H9 (cell line): Measurements from ENCODE around the gene NF1. TPM values are rescaled to one million over a fixed set of nuclear protein-coding genes. Genes with fewer than 3 reads are reported as not detected.

Source experiments
- DNase-seq: peaks from one replicate; pipeline ENCODE4 v3.0.0-alpha.2; 2017
- H2AFZ ChIP-seq: one replicate; pipeline ENCODE4 v1.6.1; 2013; ENCODE audit warnings: mild to moderate bottlenecking, low read length, control low read depth, moderate library complexity
- H2AK5ac ChIP-seq: 2 replicates; pipeline ENCODE4 v1.6.1; 2013; ENCODE audit warnings: low read length, control low read depth, mixed read lengths; ENCODE audit not compliant: insufficient read length
- H2BK120ac ChIP-seq: one replicate; pipeline ENCODE4 v1.6.1; 2013; ENCODE audit warnings: low read depth, mild to moderate bottlenecking, low read length, control low read depth, inconsistent platforms; ENCODE audit not compliant: poor library complexity, severe bottlenecking
- H2BK12ac ChIP-seq: 2 replicates; pipeline ENCODE4 v1.6.1; 2013; ENCODE audit warnings: low read length, control low read depth, mixed read lengths, low read depth; ENCODE audit not compliant: insufficient read length
- H2BK15ac ChIP-seq: 2 replicates; pipeline ENCODE4 v1.6.1; 2013; ENCODE audit warnings: low read depth, low read length, control low read depth
- H2BK20ac ChIP-seq: one replicate; pipeline ENCODE4 v1.6.1; 2013; ENCODE audit warnings: low read depth, mild to moderate bottlenecking, low read length, control low read depth, inconsistent platforms; ENCODE audit not compliant: poor library complexity, severe bottlenecking
- H2BK5ac ChIP-seq: 2 replicates; pipeline ENCODE4 v1.6.1; 2013; ENCODE audit warnings: low read length, control low read depth, mixed read lengths; ENCODE audit not compliant: insufficient read length
- H3K14ac ChIP-seq: 2 replicates; pipeline ENCODE4 v1.6.1; 2013; ENCODE audit warnings: low read length, control low read depth; ENCODE audit not compliant: insufficient read depth
- H3K18ac ChIP-seq: 2 replicates; pipeline ENCODE4 v1.6.1; 2013; ENCODE audit warnings: low read depth, mild to moderate bottlenecking, mixed read lengths, low read length, control low read depth; ENCODE audit not compliant: insufficient read length
- H3K23ac ChIP-seq: 2 replicates; pipeline ENCODE4 v1.6.1; 2013; ENCODE audit warnings: low read length, control low read depth, mixed read lengths, low read depth; ENCODE audit not compliant: insufficient read length
- H3K23me2 ChIP-seq: 2 replicates; pipeline ENCODE4 v1.6.1; 2013; ENCODE audit warnings: low read depth, mild to moderate bottlenecking, mixed read lengths, low read length, control low read depth; ENCODE audit not compliant: insufficient read length, poor library complexity, severe bottlenecking
- H3K27ac ChIP-seq: 2 replicates; pipeline ENCODE4 v1.5.1; 2013; ENCODE audit warnings: low read length, control low read depth, mixed read lengths, low read depth; ENCODE audit not compliant: insufficient read length
- H3K27me3 ChIP-seq: 2 replicates; pipeline ENCODE4 v1.6.1; 2013; ENCODE audit warnings: low read length, control low read depth, inconsistent platforms; ENCODE audit not compliant: insufficient read depth
- H3K4ac ChIP-seq: 2 replicates; pipeline ENCODE4 v1.6.1; 2013; ENCODE audit warnings: low read depth, mild to moderate bottlenecking, control low read depth, inconsistent platforms, low read length, moderate library complexity
- H3K4me1 ChIP-seq: 2 replicates; pipeline ENCODE4 v1.6.1; 2013; ENCODE audit warnings: low read length, control low read depth, inconsistent platforms; ENCODE audit not compliant: insufficient read depth
- H3K4me2 ChIP-seq: 2 replicates; pipeline ENCODE4 v1.6.1; 2013; ENCODE audit warnings: low read length, control low read depth, mixed read lengths; ENCODE audit not compliant: insufficient read length, insufficient read depth
- H3K56ac ChIP-seq: 2 replicates; pipeline ENCODE4 v1.6.1; 2013; ENCODE audit warnings: low read depth, mild to moderate bottlenecking, mixed read lengths, low read length, control low read depth; ENCODE audit not compliant: insufficient read length
- H3K79me1 ChIP-seq: 2 replicates; pipeline ENCODE4 v1.6.1; 2013; ENCODE audit warnings: low read depth, mild to moderate bottlenecking, moderate library complexity, low read length, control low read depth, inconsistent platforms; ENCODE audit not compliant: insufficient read depth, poor library complexity, severe bottlenecking
- H3K79me2 ChIP-seq: 2 replicates; pipeline ENCODE4 v1.6.1; 2013; ENCODE audit warnings: low read length, control low read depth, inconsistent platforms; ENCODE audit not compliant: insufficient read depth
- H3K9ac ChIP-seq: 2 replicates; pipeline ENCODE4 v1.6.1; 2013; ENCODE audit warnings: low read length, control low read depth, mixed read lengths; ENCODE audit not compliant: insufficient read length; ENCODE audit errors: extremely low read depth
- H3K9me3 ChIP-seq: one replicate; pipeline ENCODE4 v1.6.1; 2013; ENCODE audit warnings: low read depth, low read length, inconsistent platforms; ENCODE audit not compliant: control insufficient read depth
- H3T11ph ChIP-seq: one replicate; pipeline ENCODE4 v1.6.1; 2013; ENCODE audit warnings: mild to moderate bottlenecking, low read length, control low read depth, inconsistent platforms
- H4K20me1 ChIP-seq: one replicate; pipeline ENCODE4 v1.6.1; 2013; ENCODE audit not compliant: control insufficient read depth, insufficient read length, insufficient read depth
- H4K5ac ChIP-seq: 2 replicates; pipeline ENCODE4 v1.6.1; 2013; ENCODE audit warnings: low read depth, mild to moderate bottlenecking, mixed read lengths, low read length, control low read depth; ENCODE audit not compliant: insufficient read length
- H4K8ac ChIP-seq: replicated peaks from 2 replicates; pipeline ENCODE4 v1.6.1; 2013; ENCODE audit warnings: low read length, control low read depth, mixed read lengths, low read depth; ENCODE audit not compliant: insufficient read length
- H4K91ac ChIP-seq: 2 replicates; pipeline ENCODE4 v1.6.1; 2013; ENCODE audit warnings: low read depth, mild to moderate bottlenecking, moderate library complexity, mixed read lengths, low read length, control low read depth; ENCODE audit not compliant: insufficient read length
- H3K27ac Mint-ChIP-seq, 3 experiments: 2 replicates in 2 of 3; 3 replicates in 1 of 3; pipeline ENCODE4 v1.8.0; 2020 to 2021; ENCODE audit warnings: mixed read lengths in 3 of 3, mild to moderate bottlenecking in 1 of 3, moderate library complexity in 1 of 3
- H3K27me3 Mint-ChIP-seq: 2 replicates; pipeline ENCODE4 v1.8.0; 2021; ENCODE audit warnings: low read depth, mild to moderate bottlenecking, moderate library complexity, mixed read lengths
- H3K36me3 Mint-ChIP-seq, 3 experiments: 2 replicates in 2 of 3; 3 replicates in 1 of 3; pipeline ENCODE4 v1.8.0; 2020 to 2021; ENCODE audit warnings: low read depth in 3 of 3, mixed read lengths in 3 of 3; ENCODE audit not compliant: insufficient read depth in 1 of 3
- H3K4me1 Mint-ChIP-seq, 2 experiments: 2 replicates each; pipeline ENCODE4 v1.8.0; 2020; ENCODE audit warnings: mixed read lengths in 2 of 2
- H3K4me3 Mint-ChIP-seq, 2 experiments: 2 replicates in 1 of 2; 3 replicates in 1 of 2; pipeline ENCODE4 v1.8.0; 2020 to 2021; ENCODE audit warnings: mild to moderate bottlenecking in 2 of 2, mixed read lengths in 2 of 2, moderate library complexity in 1 of 2
- H3K9me3 Mint-ChIP-seq, 2 experiments: 2 replicates in 1 of 2; 3 replicates in 1 of 2; pipeline ENCODE4 v1.8.0; 2020; ENCODE audit warnings: mild to moderate bottlenecking in 2 of 2, mixed read lengths in 2 of 2, moderate library complexity in 1 of 2
- CTCF ChIP-seq: fragments of 200-600 bp; sonication (generic); conservative IDR thresholded peaks from 3 replicates; pipeline ENCODE4 v1.8.0; 2021; ENCODE audit warnings: antibody characterized with exemption, mild to moderate bottlenecking
- WGBS: extraction: QIAGEN DNeasy Blood & Tissue Kit; methylation state at CpG from one replicate; pipeline ENCODE4 v1.1.7; 2013; ENCODE audit warnings: missing lambda C conversion rate, low lambda C conversion rate, mixed read lengths; ENCODE audit not compliant: insufficient read length; ENCODE audit errors: extremely low coverage; 5-methylcytosine and 5-hydroxymethylcytosine counted together
- microRNA-seq: library from miRNA; unstranded; fragments of <30 nt; microRNA quantifications from one replicate; pipeline ENCODE4, GENCODE V29; 2020; ENCODE audit warnings: borderline microRNAs expressed
- total RNA-seq: library from RNA; stranded (reverse); gene quantifications from 2 replicates; pipeline ENCODE4 v1.2.1, GENCODE V29; 2021

Gene NF1
- total RNA-seq, 1 experiment from 2014 or later = 38.1 TPM

- H3K4me2 ChIP-seq = no peak overlapping the region
- no CpG with 5 or more reads among the region's 17 CpGs for WGBS
- no peak overlapping the region for H2AK5ac ChIP-seq
- no peak overlapping the region for H2BK12ac ChIP-seq
- no peak overlapping the region for H3K56ac ChIP-seq
- no peak overlapping the region for H2BK5ac ChIP-seq
- H3K27ac ChIP-seq = no peak overlapping the region
- H3K18ac ChIP-seq = no peak overlapping the region
- no peak overlapping the region for H4K8ac ChIP-seq
- Mint-ChIP-seq H3K9me3 (no peaks in the 10 kb centered on the region; a peak in 2 of 5 replicates), H3K36me3 (peaks cover 0 to 10% (median 0%) of the 10 kb centered on the region in 3 experiments; a peak in 3 of 7 replicates), H3K4me3 (no peak overlapping the region; a peak in 2 of 5 replicates), H3K4me1 (peaks cover 21 to 23% of the 10 kb centered on the region in 2 experiments), H3K27ac (peak overlapping the region; percentile 7 to 97 (median 79); a peak in 5 of 7 replicates), H3K27me3 (peaks cover 26% of the 10 kb centered on the region)
- TF ChIP-seq CTCF = no peak
- no peaks in the 10 kb centered on the region for H4K20me1 ChIP-seq
- no peak overlapping the region for H4K91ac ChIP-seq
- no peaks in the 10 kb centered on the region for H3K9me3 ChIP-seq
- no peak overlapping the region for H2BK20ac ChIP-seq
- no peaks in the 10 kb centered on the region for H3K79me2 ChIP-seq
- H3K79me1 ChIP-seq = no peaks in the 10 kb centered on the region
- H3K9ac ChIP-seq = no peak overlapping the region
- no peak overlapping the region for H2BK15ac ChIP-seq
- no peak overlapping the region for H3T11ph ChIP-seq
- H3K4ac ChIP-seq = no peak overlapping the region
- H4K5ac ChIP-seq = no peak overlapping the region
- no peak overlapping the region for H3K23ac ChIP-seq
- H3K14ac ChIP-seq = peak overlapping the region; percentile 37; the same call in 1 of the 2 replicates
- no peaks in the 10 kb centered on the region for H3K27me3 ChIP-seq
- no peak overlapping the region for H2AFZ ChIP-seq
- DNase-seq = no peak
- no peaks in the 10 kb centered on the region for H3K4me1 ChIP-seq
- H2BK120ac ChIP-seq = no peak overlapping the region
- H3K23me2 ChIP-seq = no peaks in the 10 kb centered on the region
Observed at GRCh38 chr17:31425282-31426040, 330.7 kb downstream of the NF1 start.

Small RNA genes within 50 kb of the gene (microRNA-seq; reads per million reads assigned to microRNA genes)
- gene MIR4733 = 0.46 reads per million

Other genes with a start within 250 kb of the NF1 start
- 11.7 and 15.7 TPM in 2 replicates for gene TEFM, start 188.7 kb upstream of the NF1 start, total RNA-seq
- 1.2 and 1.6 TPM in 2 replicates for gene ADAP2, start 173.0 kb upstream of the NF1 start, total RNA-seq
- 8.0 TPM in 2 replicates for gene RNF135, start 123.9 kb upstream of the NF1 start, total RNA-seq
- not detected in 2 replicates for gene OMG, start 202.3 kb downstream of the NF1 start, total RNA-seq
- not detected in 2 replicates for gene EVI2B, start 219.1 kb downstream of the NF1 start, total RNA-seq
- not detected in 2 replicates for gene EVI2A, start 226.6 kb downstream of the NF1 start, total RNA-seq